Mesendoderm (in vitro differentiated cells): Measurements from ENCODE around the gene RBM4B.

Experiments used
- DNase-seq: peaks from one replicate; pipeline ENCODE4 v3.0.0; 2013
- H2AK5ac ChIP-seq: 2 replicates; pipeline ENCODE4 v1.6.1; 2013; ENCODE audit warnings: low read length, inconsistent platforms
- H2BK120ac ChIP-seq: 2 replicates; pipeline ENCODE4 v1.6.1; 2013; ENCODE audit warnings: low read depth, mild to moderate bottlenecking, low read length, moderate library complexity, mixed read lengths
- H2BK15ac ChIP-seq: replicated peaks from 2 replicates; pipeline ENCODE4 v1.6.1; 2013; ENCODE audit warnings: low read depth, mild to moderate bottlenecking, moderate library complexity
- H2BK5ac ChIP-seq: 2 replicates; pipeline ENCODE4 v1.6.1; 2013; ENCODE audit warnings: low read length, inconsistent platforms
- H3K18ac ChIP-seq: 2 replicates; pipeline ENCODE4 v1.6.1; 2013; ENCODE audit warnings: mild to moderate bottlenecking, low read length, mixed read lengths
- H3K23ac ChIP-seq: one replicate; pipeline ENCODE4 v1.6.1; 2013; ENCODE audit warnings: low read length
- H3K27ac ChIP-seq: 2 replicates; pipeline ENCODE4 v1.5.1; 2013; ENCODE audit warnings: low read depth, mild to moderate bottlenecking, inconsistent platforms, low read length, moderate library complexity
- H3K27me3 ChIP-seq: 2 replicates; pipeline ENCODE4 v1.6.1; 2013; ENCODE audit warnings: low read length, control low read depth, mild to moderate bottlenecking, inconsistent platforms; ENCODE audit not compliant: insufficient read depth, poor library complexity
- H3K36me3 ChIP-seq: 2 replicates; pipeline ENCODE4 v1.6.1; 2013; ENCODE audit warnings: low read length, inconsistent platforms; ENCODE audit not compliant: control insufficient read depth, insufficient read depth
- H3K4ac ChIP-seq: one replicate; pipeline ENCODE4 v1.6.1; 2013; ENCODE audit warnings: low read depth, mild to moderate bottlenecking, low read length, moderate library complexity
- H3K4me1 ChIP-seq: 2 replicates; pipeline ENCODE4 v1.6.1; 2013; ENCODE audit warnings: low read depth, low read length, inconsistent platforms; ENCODE audit not compliant: control insufficient read depth
- H3K4me2 ChIP-seq: 2 replicates; pipeline ENCODE4 v1.6.1; 2013; ENCODE audit warnings: low read length
- H3K4me3 ChIP-seq: 2 replicates; pipeline ENCODE4 v1.5.1; 2013; ENCODE audit warnings: mild to moderate bottlenecking, low read length
- H3K56ac ChIP-seq: one replicate; pipeline ENCODE4 v1.6.1; 2013; ENCODE audit warnings: low read length
- H3K79me1 ChIP-seq: 2 replicates; pipeline ENCODE4 v1.6.1; 2013; ENCODE audit warnings: low read length, inconsistent platforms
- H3K79me2 ChIP-seq: 2 replicates; pipeline ENCODE4 v1.6.1; 2013; ENCODE audit warnings: mild to moderate bottlenecking, low read length; ENCODE audit not compliant: control insufficient read depth, insufficient read depth
- H3K9ac ChIP-seq: 2 replicates; pipeline ENCODE4 v1.6.1; 2013; ENCODE audit warnings: low read length, inconsistent platforms
- H4K5ac ChIP-seq: one replicate; pipeline ENCODE4 v1.6.1; 2013; ENCODE audit warnings: low read length
- H4K8ac ChIP-seq: one replicate; pipeline ENCODE4 v1.6.1; 2013; ENCODE audit warnings: low read depth, mild to moderate bottlenecking, control low read depth, low read length, moderate library complexity
- WGBS: extraction: QIAGEN DNeasy Blood & Tissue Kit; methylation state at CpG from one replicate; pipeline ENCODE4 v1.1.7; 2013; ENCODE audit warnings: low lambda C conversion rate, missing lambda C conversion rate; ENCODE audit not compliant: insufficient coverage; ENCODE audit errors: extremely low coverage; 5-methylcytosine and 5-hydroxymethylcytosine counted together

Gene RBM4B

DNA sequence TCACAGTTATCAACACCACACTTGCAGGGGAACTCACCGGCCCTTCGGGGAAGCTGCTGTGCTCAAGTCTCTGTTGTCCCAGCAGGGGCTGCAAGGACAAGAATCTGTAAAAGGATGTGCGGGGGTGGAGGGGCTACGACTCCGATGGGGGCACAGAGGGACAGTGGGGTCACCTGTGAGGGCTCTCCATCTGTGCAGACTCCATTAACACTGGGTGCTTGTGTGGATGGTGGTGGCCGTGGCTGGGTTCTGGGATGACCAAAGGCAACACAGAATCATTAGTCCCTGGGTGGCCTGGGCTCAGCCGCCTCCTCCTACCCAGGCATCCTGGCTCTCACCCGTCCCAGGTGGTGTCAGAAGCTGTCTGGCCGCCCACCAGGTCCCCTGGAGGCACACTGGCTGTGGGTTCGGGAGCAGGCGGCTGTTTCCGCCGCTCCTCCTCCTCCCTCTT is 10.2 kb upstream of the RBM4B start:
- Histone ChIP-seq H2BK15ac (no peak overlapping the region), H3K4me1 (no peaks in the 10 kb centered on the region), H4K8ac (no peak overlapping the region), H3K4me2 (no peak overlapping the region), H3K79me1 (no peaks in the 10 kb centered on the region), H3K18ac (no peak overlapping the region), H3K9ac (no peak overlapping the region), H3K56ac (no peak overlapping the region), H2BK5ac (no peak overlapping the region), H3K79me2 (no peaks in the 10 kb centered on the region), H4K5ac (no peak overlapping the region), H3K4me3 (no peak overlapping the region), H2BK120ac (no peak overlapping the region), H3K4ac (no peak overlapping the region), H3K27ac (no peak overlapping the region), H3K27me3 (no peaks in the 10 kb centered on the region), H2AK5ac (no peak overlapping the region), H3K23ac (no peak overlapping the region), H3K36me3 (no peaks in the 10 kb centered on the region)
- no CpG with 5 or more reads among the region's 13 CpGs for WGBS
- DNase-seq: no peak

DNA sequence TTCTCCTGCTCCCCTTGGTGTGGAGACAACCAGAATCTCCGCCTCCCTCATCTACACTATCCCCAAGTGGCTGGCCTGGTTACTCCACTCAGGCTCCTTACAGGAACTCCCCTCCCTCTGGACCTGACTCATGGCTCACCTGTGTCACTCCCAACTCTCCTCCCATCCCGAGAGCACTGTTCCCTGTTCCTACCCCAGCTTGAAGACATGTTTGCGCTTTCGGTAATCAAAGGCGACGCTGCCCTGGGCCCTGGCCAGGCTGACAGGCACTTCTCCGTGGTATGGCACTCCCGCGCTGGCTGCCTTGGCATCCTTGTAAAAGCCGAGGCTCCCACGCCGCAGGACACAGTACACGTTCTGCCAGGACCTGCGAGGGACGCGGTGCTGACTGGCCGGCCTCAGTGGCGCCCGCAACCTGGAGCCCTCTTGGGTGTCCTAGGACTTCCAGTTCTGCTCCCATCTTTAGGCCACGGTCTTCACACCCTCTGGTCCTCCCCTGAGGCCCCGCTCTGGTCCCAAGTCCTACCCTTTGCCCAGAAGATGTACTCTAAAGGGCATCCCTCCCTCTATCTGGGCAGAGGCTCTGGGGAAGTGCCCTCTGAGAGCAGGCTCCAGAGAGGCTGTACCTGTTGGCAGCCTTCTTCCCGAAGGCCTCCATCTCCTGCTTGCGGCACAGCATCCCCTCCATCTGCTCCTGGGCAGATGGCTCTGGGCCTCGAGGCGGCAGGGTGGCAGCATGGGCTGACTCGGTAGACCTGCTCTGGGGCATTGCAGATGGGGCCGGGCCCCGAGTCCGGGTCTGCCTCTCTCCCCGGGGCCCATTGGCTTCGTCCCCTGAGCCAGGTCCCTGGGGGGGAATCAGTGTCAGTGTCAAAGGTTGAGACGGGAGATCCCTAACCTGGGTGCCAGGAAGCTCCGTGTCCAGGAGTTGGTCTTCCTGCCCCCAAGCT is 9.4 kb upstream of the RBM4B start:
- Histone ChIP-seq H4K5ac (no peak overlapping the region), H2BK120ac (no peak overlapping the region), H3K79me2 (no peaks in the 10 kb centered on the region), H3K18ac (no peak overlapping the region), H3K36me3 (no peaks in the 10 kb centered on the region), H3K56ac (no peak overlapping the region), H2BK15ac (no peak overlapping the region), H4K8ac (no peak overlapping the region), H3K4ac (no peak overlapping the region), H3K4me3 (no peak overlapping the region), H2AK5ac (no peak overlapping the region), H3K4me2 (no peak overlapping the region), H3K23ac (no peak overlapping the region), H3K4me1 (no peaks in the 10 kb centered on the region), H2BK5ac (no peak overlapping the region), H3K27ac (no peak overlapping the region), H3K79me1 (no peaks in the 10 kb centered on the region), H3K27me3 (no peaks in the 10 kb centered on the region), H3K9ac (no peak overlapping the region)
- peak; percentile 8 for DNase-seq
- no CpG with 5 or more reads among the region's 33 CpGs for WGBS

- no peak overlapping the region for H2AK5ac ChIP-seq
- no peak overlapping the region for H3K18ac ChIP-seq
- no peaks in the 10 kb centered on the region for H3K36me3 ChIP-seq
- H3K4me3 ChIP-seq: no peak overlapping the region
- H3K23ac ChIP-seq: no peak overlapping the region
- H3K4me2 ChIP-seq: no peak overlapping the region
- H3K4ac ChIP-seq: no peak overlapping the region
- H3K79me1 ChIP-seq: no peaks in the 10 kb centered on the region
- no peaks in the 10 kb centered on the region for H3K4me1 ChIP-seq
- H3K27me3 ChIP-seq: no peaks in the 10 kb centered on the region
- no peak for DNase-seq
- H4K5ac ChIP-seq: no peak overlapping the region
- H3K79me2 ChIP-seq: no peaks in the 10 kb centered on the region
- H3K56ac ChIP-seq: no peak overlapping the region
- no peak overlapping the region for H2BK15ac ChIP-seq
- H3K27ac ChIP-seq: no peak overlapping the region
- H3K9ac ChIP-seq: no peak overlapping the region
- no peak overlapping the region for H2BK5ac ChIP-seq
- no CpG with 5 or more reads among the region's 15 CpGs for WGBS
- H4K8ac ChIP-seq: no peak overlapping the region
- no peak overlapping the region for H2BK120ac ChIP-seq
Measured at GRCh38 chr11:66686100-66686785, 8.6 kb upstream of the RBM4B start.

DNA sequence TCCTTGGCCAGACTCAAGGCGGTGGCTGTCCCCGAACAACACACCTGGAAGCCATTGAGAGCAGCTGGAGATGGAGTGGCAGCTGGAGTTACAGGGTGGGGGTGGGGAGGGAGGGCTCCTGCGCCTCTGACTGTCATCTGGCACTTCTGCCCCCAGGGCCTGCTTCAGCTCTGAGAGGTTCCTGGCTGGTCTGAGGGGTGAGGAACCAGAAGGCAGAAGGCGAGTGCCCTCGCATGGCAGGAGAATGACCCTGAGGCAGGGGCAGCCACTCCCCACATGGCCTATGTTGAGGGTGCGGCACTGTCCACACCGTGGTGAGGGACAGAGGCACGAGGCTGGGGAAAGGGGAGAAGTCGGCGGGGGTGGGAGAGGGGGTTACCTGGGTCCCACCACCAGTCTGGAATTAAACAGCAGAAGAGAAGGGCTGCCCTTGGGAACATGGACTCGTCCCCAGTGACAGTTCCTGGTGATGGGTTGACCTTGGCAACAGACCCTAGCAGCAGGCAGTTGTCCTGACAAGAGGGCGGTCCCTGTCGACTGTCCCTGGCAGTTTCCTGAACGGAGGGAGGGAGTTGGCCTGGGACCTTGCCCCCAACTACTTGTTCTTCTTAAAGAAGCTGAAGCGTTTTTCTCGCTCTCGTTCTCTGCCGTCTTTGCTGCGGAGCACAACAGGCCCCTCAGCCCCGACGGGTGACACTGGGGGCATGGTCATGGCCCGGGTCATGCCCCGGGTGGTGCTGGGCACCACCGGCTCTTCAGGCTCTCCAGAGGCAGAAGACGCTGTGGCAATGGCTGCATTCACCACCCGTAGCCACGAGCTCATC is 7.8 kb upstream of the RBM4B start:
- H2BK5ac ChIP-seq: no peak overlapping the region
- no peak overlapping the region for H3K4me3 ChIP-seq
- H3K23ac ChIP-seq: no peak overlapping the region

GRCh38 chr11:66684635-66685034 is 6.9 kb upstream of the RBM4B start:
- Histone ChIP-seq H3K27me3 (no peaks in the 10 kb centered on the region), H3K56ac (no peak overlapping the region), H3K27ac (no peak overlapping the region), H3K79me2 (no peaks in the 10 kb centered on the region), H3K4me3 (no peak overlapping the region), H3K4me2 (no peak overlapping the region), H2BK5ac (no peak overlapping the region), H3K23ac (no peak overlapping the region), H3K9ac (no peak overlapping the region), H3K18ac (no peak overlapping the region), H4K8ac (no peak overlapping the region), H2BK120ac (no peak overlapping the region), H3K4ac (no peak overlapping the region), H2BK15ac (no peak overlapping the region), H2AK5ac (no peak overlapping the region), H3K4me1 (no peaks in the 10 kb centered on the region), H4K5ac (no peak overlapping the region), H3K79me1 (no peaks in the 10 kb centered on the region), H3K36me3 (no peaks in the 10 kb centered on the region)
- no peak for DNase-seq
- WGBS: no CpG with 5 or more reads among the region's 2 CpGs

More for the DNA sequence above, 7.8 kb upstream of the RBM4B start:
- no peaks in the 10 kb centered on the region for H3K27me3 ChIP-seq
- H3K56ac ChIP-seq: no peak overlapping the region
- no peak overlapping the region for H2BK15ac ChIP-seq
- no peaks in the 10 kb centered on the region for H3K36me3 ChIP-seq
- H3K4me1 ChIP-seq: no peaks in the 10 kb centered on the region
- no peak overlapping the region for H3K4me2 ChIP-seq
- H3K9ac ChIP-seq: no peak overlapping the region
- H3K18ac ChIP-seq: no peak overlapping the region
- H4K5ac ChIP-seq: no peak overlapping the region
- no peak overlapping the region for H3K4ac ChIP-seq
- H3K79me1 ChIP-seq: no peaks in the 10 kb centered on the region
- no peak overlapping the region for H2AK5ac ChIP-seq
- WGBS: no CpG with 5 or more reads among the region's 27 CpGs
- no peak overlapping the region for H3K27ac ChIP-seq
- no peak overlapping the region for H4K8ac ChIP-seq
- no peaks in the 10 kb centered on the region for H3K79me2 ChIP-seq
- DNase-seq: no peak
- H2BK120ac ChIP-seq: no peak overlapping the region
